Stimulated activated CD8-positive, alpha-beta memory T cell treated with anti-CD3 and anti-CD28 coated beads, Interleukin-4, amount 100 ng/mL, for 48 hours (primary cell): Measurements from ENCODE around the gene IHH.
A peak's percentile ranks its signal among the peaks of the same experiment; 100 is the strongest.

Source experiments
- DNase-seq: peaks from one replicate; pipeline ENCODE4 v3.0.0-alpha.2; 2020

Gene IHH

GRCh38 chr2:219018286-219018685, 42.4 kb downstream of the IHH start:
- DNase-seq, result no peak

GRCh38 chr2:219017201-219017931, 43.4 kb downstream of the IHH start:
- no peak for DNase-seq

- DNase-seq, result no peak
Measured at GRCh38 chr2:219016721-219017120, 44.0 kb downstream of the IHH start.

GRCh38 chr2:219010873-219011272, 49.8 kb downstream of the IHH start:
- no peak for DNase-seq

- DNase-seq, result peak; percentile 50
Measured at GRCh38 chr2:219010162-219010756, 50.5 kb downstream of the IHH start.

- DNase-seq, result no peak
Measured at GRCh38 chr2:219009294-219009693, 51.4 kb downstream of the IHH start.
